ENCODE data around the gene GFOD1.

- TF ChIP-seq POLR2A (IDR thresholded peaks at IDR 0.05) (no peak), CTCF (IDR thresholded peaks at IDR 0.05) (no peak)
These were observed 29.8 kb downstream of the GFOD1 start for GRCh38 chr6:13457577-13457976.

Data from stomach (tissue), 4 donors.